Anterior cingulate cortex (tissue), 58 donors: ENCODE results near the gene ASB16.

ENCODE experiments used
- DNase-seq, 58 donors: peaks; one replicate each; lab custom pipeline; 2025; lab: John Stamatoyannopoulos, UW

ASB16 gene

GRCh38 chr17:44204441-44204882 is 34.0 kb downstream of the ASB16 start:
- DNase-seq, result no peak

- DNase-seq, result no peak
Measured at GRCh38 chr17:44205962-44206824, 35.7 kb downstream of the ASB16 start.

- no peak for DNase-seq
Measured at GRCh38 chr17:44206825-44207155, 36.3 kb downstream of the ASB16 start.

- no peak for DNase-seq
Measured at GRCh38 chr17:44207319-44207718, 36.8 kb downstream of the ASB16 start.

- DNase-seq, result no peak
Measured at GRCh38 chr17:44207743-44208142, 37.2 kb downstream of the ASB16 start.

- DNase-seq, result no peak
Measured at GRCh38 chr17:44209786-44210341, 39.4 kb downstream of the ASB16 start.

GRCh38 chr17:44210342-44211192 is 40.1 kb downstream of the ASB16 start:
- DNase-seq, result peak in 56 of 58 donors; percentile 20 to 90 (median 82)

- no peak for DNase-seq
Measured at GRCh38 chr17:44211281-44212265, 41.1 kb downstream of the ASB16 start.

- no peak for DNase-seq
Measured at GRCh38 chr17:44212507-44213402, 42.3 kb downstream of the ASB16 start.

- DNase-seq, result no peak
Measured at GRCh38 chr17:44213403-44214229, 43.1 kb downstream of the ASB16 start.

GRCh38 chr17:44214230-44214494 is 43.7 kb downstream of the ASB16 start:
- no peak for DNase-seq

- no peak for DNase-seq
Measured at GRCh38 chr17:44214896-44215295, 44.4 kb downstream of the ASB16 start.

GRCh38 chr17:44216173-44216572 is 45.7 kb downstream of the ASB16 start:
- DNase-seq, result no peak

- no peak for DNase-seq
Measured at GRCh38 chr17:44216694-44217093, 46.2 kb downstream of the ASB16 start.

GRCh38 chr17:44217738-44218343 is 47.3 kb downstream of the ASB16 start:
- DNase-seq, result peak in 1 of 58 donors; percentile 60

- DNase-seq, result peak in 57 of 58 donors; percentile 25 to 91 (median 81)
Measured at GRCh38 chr17:44218344-44219107, 48.0 kb downstream of the ASB16 start.

GRCh38 chr17:44219108-44219615 is 48.7 kb downstream of the ASB16 start:
- DNase-seq, result peak in 30 of 58 donors; percentile 43 to 81 (median 65)
